GM18868 (cell line): ENCODE measurements around the gene SLC35F1.

Experiments
- ATAC-seq: cut with Tn5 transposase; IDR thresholded peaks from one replicate; pipeline ENCODE4 v1.9.1; 2021; ENCODE audit warnings: mild to moderate bottlenecking, moderate library complexity; ENCODE audit not compliant: unreplicated experiment

SLC35F1 gene

DNA sequence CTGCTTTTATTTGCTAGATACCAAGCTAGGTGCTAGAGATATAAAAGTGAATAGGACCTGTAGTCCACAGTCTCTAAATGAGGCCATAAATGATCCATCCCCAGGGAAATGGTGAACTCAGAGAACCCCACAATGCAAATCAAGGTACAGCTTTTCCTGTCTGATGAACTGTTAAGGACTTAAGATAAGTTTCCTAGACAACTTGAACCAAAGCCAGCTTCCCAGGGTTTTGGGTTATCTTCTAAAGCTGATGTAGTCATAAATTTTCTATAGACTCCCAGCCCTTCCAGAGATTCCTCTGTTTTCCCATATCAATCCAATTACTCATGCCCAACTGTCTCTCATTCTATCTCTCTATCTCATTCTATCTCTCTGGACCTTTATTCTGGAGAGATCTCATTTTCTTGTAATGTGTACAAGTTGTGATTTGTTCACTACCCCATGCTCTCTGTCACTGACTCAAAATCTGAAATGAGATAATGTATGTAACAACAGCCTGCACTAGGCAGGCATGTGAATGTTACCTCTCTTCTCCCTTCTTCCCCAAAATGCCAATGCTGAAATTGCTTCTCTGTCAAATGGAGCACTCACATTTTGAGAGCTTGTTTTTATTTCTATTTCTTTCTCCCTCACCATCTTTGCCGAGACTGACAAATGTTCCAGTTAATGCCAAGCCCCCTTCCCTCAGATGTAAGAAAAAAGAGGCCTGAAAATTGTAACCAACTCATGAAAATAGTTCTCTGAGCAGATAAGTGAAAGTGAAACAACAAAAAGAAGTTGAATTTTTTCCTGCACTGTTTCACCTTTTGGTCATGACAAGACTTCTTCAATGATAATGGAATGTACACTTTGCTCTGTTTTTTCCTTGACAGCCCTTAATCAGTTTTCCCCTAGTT lies 279.9 kb downstream of the SLC35F1 start:
- ATAC-seq = peak; percentile 69

- ATAC-seq = peak; percentile 51
Measured at GRCh38 chr6:118187568-118188164, 280.6 kb downstream of the SLC35F1 start.

DNA sequence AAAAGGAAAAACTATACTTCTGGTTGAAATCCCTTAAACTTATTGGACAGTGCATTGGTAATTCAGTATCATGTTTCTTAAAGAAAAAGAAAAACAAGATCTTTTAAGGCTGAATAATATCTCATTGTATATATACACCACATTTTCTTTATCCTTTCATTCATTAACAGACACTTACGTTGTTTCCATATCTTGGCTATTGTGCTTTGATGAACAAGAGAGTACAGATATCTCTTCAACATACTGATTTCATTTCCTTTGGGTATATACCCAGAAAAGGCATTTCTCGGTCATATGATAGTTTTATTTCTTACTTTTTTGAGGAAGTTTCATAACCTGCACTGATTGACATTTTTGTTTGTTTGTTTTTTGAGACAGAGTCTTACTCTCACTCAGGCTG lies 281.5 kb downstream of the SLC35F1 start:
- ATAC-seq = no peak

DNA sequence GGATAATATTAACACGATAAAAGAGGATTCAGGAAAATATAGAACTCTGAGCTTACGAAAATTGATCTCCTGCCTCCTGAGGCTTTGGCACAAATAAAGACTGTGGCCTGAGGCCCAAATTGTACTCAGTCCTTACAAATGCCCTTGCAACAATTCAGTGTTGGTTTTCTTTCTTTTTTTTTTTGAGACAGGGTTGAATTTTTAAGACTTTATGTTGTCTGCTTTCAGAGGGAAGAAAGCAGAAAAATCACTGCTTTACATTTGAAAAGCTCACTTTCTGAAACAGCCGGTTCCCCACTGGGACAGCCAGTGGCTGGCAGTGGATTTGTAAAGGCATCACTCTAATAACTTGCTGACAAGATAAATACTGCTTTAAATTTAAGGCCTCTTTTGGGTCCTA lies 290.5 kb downstream of the SLC35F1 start:
- ATAC-seq = no peak

DNA sequence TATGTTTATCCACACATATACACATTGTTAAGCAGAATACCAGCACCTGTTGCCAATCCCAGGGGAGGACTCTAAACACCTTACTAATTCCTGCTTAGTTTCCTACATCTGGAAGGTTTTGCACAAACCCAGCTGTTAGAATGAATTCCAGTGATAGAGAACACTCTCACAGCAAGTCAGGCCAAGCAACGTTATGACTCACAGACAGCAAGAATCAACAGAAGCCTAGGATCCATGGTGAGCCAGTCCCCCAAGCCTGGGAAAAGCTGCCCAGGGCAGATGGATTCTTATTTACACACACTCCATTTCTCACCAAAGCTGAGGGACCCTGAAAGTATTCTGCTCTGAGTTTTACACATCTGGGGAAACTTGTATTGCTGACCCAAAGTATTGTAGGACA lies 291.7 kb downstream of the SLC35F1 start:
- no peak for ATAC-seq

DNA sequence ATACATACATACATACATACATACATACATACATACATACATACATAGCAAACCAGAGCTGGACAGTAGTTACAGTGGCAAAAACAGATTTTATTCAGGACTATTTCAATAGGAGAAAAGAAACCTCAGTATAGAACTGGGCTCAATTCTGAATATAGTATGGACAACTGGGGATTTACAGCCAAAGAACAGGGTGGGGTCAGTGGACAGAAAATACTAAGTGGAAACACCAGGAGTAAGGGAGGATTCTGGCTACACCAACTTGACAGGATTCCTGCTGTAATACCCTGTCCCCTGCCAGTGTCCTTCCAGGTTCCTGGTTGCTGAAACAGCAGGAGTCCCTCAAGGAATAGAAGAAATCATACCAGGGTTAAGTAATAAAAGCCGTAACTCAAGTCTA lies 293.1 kb downstream of the SLC35F1 start:
- no peak for ATAC-seq

GRCh38 chr6:118202517-118202916 lies 295.5 kb downstream of the SLC35F1 start:
- no peak for ATAC-seq

GRCh38 chr6:118203545-118203944 lies 296.5 kb downstream of the SLC35F1 start:
- ATAC-seq = no peak

DNA sequence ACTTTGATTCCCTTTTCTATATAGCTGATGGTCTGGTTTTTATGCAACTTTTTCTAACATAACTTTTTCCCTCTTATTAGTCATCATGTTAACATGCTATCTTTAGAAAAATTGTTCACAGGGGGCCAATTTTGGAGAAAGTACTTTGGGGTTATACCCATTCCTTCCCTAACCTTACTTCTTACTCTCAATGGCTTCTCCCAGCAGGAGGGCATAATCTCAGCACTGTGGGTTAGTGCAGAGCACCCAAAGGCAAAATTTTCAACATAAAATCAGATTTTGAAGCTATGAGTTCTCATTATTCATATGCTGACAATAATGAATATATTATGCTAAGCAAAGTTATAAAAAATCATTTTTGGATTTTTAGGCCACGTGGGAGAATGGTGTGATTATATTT lies 299.2 kb downstream of the SLC35F1 start:
- ATAC-seq = no peak

DNA sequence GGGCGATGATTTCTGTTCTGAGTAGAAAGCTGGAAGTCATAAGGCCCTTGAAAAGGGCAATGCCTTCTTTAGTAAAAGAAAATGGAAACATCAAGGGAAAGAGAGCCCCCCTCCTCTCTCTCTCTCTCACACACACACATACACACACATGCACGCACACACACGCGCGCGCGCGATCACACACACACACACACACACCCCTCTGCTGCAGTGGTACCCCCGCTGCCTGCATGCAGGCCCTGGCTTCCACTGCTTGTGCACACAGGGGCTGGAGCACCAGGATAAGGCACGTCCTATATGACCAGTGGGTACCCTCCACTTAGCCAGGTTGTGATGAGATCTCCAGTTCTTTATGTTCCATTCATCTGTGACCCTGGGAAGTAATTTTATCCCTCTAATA lies 300.9 kb downstream of the SLC35F1 start:
- ATAC-seq = no peak

DNA sequence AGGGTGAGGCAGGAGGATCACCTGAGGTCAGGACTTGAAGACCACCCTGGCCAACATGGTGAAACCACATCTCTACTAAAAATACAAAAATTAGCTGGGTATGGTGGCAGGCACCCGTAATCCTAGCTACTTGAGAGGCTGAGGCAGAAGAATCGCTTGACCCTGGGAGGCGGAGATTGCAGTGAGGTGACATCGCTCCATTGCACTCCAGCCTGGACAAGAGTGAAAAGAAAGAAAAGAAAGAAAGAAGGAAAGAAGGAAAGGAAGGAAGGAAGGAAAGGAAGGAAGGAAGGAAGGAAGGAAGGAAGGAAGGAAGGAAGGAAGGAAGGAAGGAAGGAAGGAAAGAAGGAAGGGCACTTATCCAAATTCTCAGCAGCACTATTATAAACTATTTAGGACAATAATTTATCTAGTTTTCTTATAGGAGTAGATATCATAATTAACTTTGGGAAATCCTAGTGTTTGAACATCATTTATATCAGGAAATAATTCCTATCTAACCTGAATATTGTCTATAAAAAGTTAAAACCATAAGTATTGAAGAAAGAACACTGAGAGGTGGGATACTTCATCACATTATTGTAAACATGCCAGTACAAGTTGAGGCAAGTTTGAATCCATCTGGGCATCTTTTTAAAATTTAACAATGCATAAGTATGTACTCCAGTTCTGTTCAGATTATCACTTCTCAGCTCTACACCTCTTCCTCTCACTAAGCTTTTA lies 305.5 kb downstream of the SLC35F1 start:
- no peak for ATAC-seq

DNA sequence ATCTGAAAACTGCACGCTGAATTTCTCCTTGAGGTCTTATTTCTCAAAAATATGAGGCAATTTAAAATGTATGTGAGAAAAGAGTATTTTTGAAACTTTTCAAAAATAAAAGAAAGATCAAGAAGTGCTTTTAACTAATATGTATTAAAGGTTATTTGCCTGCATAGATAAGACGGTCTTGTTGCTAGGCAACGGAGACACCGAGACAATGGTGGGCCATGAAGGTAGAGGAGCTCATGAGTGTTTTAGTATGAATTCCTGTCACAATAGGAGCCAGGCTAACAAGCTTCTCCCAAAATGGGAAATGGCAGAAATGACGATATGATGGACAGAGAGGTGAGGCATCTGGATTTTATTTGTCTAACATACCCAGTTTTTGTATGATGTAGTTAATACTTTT lies 308.2 kb downstream of the SLC35F1 start:
- no peak for ATAC-seq

DNA sequence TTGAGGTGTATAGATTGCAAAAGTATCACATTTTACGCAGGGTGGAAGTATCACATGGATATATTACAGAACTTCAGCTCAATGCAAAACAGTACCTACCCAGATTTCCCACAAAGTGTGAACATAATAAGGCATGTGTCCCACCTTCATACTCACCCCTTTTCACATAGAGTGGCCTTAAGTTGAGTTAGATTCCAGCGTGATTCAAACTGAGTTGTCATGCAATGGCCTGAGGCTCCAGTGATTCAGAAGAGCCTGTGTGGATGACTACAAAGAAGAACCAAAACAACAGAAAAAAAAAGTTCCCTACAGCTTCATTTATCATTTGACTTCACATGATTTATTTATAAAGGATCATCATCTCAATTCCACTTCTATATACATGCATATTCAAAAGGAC lies 309.7 kb downstream of the SLC35F1 start:
- no peak for ATAC-seq

- no peak for ATAC-seq
Measured at GRCh38 chr6:118218156-118218555, 311.1 kb downstream of the SLC35F1 start.

DNA sequence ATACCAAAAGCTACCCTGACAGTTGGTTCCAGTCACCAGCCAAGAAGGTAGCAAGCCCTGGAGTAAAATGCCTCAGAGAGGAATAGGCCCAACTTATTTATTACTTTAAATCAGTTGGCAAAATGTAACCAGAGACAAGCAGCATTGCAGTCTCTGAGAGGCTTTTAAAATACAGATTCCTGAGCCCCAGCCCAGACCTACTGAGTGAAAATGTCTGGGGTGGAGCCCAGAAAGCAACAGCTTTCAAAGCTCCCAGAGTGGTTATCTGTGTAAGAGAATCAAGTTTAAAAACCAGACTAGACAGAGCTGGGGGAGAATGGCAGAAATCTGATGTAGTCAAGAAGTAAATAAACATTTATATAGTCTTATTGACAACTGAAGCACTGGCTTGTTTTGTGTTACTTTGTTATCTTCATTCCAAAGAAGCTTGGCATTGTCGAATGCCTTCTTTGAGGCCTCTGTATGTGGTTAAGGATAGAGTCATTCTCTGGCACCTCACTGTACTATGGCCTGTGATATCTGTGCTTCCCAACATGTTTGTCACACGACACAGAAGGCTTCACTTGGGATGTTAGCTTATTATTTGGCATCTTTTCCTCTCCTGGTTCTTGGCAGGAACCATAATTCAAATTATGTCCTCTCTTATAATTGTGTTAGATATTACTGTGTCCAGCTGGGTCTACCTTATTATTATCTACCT lies 313.5 kb downstream of the SLC35F1 start:
- ATAC-seq = no peak

GRCh38 chr6:118223316-118223715 lies 316.3 kb downstream of the SLC35F1 start:
- no peak for ATAC-seq

DNA sequence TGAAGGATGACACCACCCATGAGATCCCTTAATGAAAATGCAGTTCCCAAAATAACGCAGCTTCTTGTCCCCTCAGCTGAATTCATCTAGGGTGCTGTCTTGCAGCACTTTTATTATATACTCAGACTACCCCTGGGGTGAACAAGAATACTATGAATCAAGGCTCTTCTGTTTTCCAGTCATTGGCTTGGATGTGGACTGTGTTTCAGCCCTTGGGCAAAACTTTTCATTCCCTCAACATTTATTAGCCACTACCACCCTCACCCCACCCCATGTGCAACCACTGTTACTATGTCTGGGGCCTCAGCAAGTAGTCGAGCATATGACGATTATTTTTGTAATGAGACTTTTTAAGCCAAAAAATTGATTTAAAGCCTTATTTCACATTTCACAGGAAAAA lies 321.8 kb downstream of the SLC35F1 start:
- no peak for ATAC-seq

DNA sequence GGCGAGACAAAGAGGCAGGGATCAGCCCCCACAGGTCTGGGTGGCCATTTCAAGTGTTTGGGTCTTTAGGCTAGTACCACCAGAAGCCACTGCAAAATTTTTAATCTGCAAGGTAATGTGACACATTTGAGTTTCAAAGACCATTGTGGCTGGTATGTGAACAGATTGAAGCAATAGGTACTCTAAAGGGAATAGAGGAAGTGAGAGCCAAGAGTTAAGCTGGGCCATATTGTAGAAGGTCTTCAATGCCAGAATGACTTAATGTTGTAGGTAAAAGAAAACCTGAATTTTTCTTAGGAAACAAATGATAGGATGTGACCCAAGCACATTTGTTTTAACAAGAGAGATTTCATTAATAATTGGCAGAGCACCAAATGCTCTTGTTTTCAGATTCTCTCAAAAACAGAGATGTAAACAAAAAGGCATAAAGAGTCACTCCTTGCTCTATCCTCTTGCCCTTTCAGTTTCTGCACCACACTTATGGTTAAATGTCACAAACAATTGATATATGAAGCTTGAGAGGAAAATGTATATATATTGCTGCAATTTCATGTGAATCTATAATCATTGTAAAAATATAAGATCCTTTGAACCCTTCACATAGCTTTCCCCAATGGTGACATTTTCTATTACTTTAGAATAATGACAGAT lies 333.9 kb downstream of the SLC35F1 start:
- ATAC-seq = peak; percentile 93

GRCh38 chr6:118246406-118246805 lies 339.3 kb downstream of the SLC35F1 start:
- no peak for ATAC-seq

- ATAC-seq = no peak
Measured at GRCh38 chr6:118248171-118248570, 341.1 kb downstream of the SLC35F1 start.

- ATAC-seq = no peak
Measured at GRCh38 chr6:118249680-118250079, 342.6 kb downstream of the SLC35F1 start.
